ENCODE data around the gene WASF2.

Gene WASF2

GRCh38 chr1:27398405-27399149, 91.4 kb downstream of the WASF2 start:
- DNase-seq (ENCODE audit: low read depth in 1 of 2, low spot score in 1 of 2) = no peak
- TF ChIP-seq POLR2AphosphoS5 (IDR thresholded peaks at IDR 0.05; ENCODE audit: low read depth) (no peak), SPI1 (IDR thresholded peaks at IDR 0.05; ENCODE audit: borderline replicate concordance, low read depth) (no peak), GABPA (IDR thresholded peaks at IDR 0.05; ENCODE audit: low read depth) (no peak), CTCF (IDR thresholded peaks at IDR 0.05; ENCODE audit: insufficient read depth, low read length) (no peak)
- TF ChIP-seq, protein P1, sequence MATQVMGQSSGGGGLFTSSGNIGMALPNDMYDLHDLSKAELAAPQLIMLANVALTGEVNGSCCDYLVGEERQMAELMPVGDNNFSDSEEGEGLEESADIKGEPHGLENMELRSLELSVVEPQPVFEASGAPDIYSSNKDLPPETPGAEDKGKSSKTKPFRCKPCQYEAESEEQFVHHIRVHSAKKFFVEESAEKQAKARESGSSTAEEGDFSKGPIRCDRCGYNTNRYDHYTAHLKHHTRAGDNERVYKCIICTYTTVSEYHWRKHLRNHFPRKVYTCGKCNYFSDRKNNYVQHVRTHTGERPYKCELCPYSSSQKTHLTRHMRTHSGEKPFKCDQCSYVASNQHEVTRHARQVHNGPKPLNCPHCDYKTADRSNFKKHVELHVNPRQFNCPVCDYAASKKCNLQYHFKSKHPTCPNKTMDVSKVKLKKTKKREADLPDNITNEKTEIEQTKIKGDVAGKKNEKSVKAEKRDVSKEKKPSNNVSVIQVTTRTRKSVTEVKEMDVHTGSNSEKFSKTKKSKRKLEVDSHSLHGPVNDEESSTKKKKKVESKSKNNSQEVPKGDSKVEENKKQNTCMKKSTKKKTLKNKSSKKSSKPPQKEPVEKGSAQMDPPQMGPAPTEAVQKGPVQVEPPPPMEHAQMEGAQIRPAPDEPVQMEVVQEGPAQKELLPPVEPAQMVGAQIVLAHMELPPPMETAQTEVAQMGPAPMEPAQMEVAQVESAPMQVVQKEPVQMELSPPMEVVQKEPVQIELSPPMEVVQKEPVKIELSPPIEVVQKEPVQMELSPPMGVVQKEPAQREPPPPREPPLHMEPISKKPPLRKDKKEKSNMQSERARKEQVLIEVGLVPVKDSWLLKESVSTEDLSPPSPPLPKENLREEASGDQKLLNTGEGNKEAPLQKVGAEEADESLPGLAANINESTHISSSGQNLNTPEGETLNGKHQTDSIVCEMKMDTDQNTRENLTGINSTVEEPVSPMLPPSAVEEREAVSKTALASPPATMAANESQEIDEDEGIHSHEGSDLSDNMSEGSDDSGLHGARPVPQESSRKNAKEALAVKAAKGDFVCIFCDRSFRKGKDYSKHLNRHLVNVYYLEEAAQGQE (IDR thresholded peaks at IDR 0.05; ENCODE audit: insufficient replicate concordance, low read depth) = no peak
- Histone ChIP-seq H3K4me3 (replicated peaks; ENCODE audit: insufficient read depth, low read length) (no peak overlapping the region), H3K27me3 (ENCODE audit: insufficient read depth, poor library complexity, severe bottlenecking) (no peaks in the 10 kb centered on the region), H3K27ac (replicated peaks) (no peak overlapping the region)

DNA sequence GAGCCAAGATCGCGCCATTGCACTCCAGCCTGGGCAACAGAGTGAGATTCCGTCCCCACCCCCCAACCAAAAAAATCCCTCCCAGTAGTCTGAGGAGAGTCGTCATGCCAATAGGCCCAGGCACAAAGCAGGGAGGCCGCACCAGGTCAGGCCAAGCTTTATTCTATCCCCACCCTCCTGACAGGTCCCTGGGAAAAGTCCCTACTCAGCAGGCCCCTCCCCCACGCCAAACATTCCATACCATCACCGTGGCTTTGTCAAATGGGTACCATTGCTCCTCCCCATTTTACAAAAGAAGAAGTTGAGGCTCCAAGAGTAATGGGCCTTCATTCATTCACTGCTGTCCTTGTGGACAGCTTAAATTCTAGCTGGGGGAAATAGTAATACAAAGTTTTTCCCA, 92.2 kb downstream of the WASF2 start:
- H3K27me3 ChIP-seq (ENCODE audit: insufficient read depth, poor library complexity, severe bottlenecking) = no peaks in the 10 kb centered on the region
- no peak for DNase-seq (ENCODE audit: low read depth in 1 of 2, low spot score in 1 of 2)
- TF ChIP-seq, protein P1 (IDR thresholded peaks at IDR 0.05; ENCODE audit: insufficient replicate concordance, low read depth) = no peak
- no peak for TF ChIP-seq SPI1 (IDR thresholded peaks at IDR 0.05; ENCODE audit: borderline replicate concordance, low read depth)
- no peak for TF ChIP-seq POLR2AphosphoS5 (IDR thresholded peaks at IDR 0.05; ENCODE audit: low read depth)
- no peak for TF ChIP-seq GABPA (IDR thresholded peaks at IDR 0.05; ENCODE audit: low read depth)
- TF ChIP-seq CTCF (IDR thresholded peaks at IDR 0.05; ENCODE audit: insufficient read depth, low read length) = no peak
- H3K27ac ChIP-seq (replicated peaks) = no peak overlapping the region
- H3K4me3 ChIP-seq (replicated peaks; ENCODE audit: insufficient read depth, low read length) = no peak overlapping the region

DNA sequence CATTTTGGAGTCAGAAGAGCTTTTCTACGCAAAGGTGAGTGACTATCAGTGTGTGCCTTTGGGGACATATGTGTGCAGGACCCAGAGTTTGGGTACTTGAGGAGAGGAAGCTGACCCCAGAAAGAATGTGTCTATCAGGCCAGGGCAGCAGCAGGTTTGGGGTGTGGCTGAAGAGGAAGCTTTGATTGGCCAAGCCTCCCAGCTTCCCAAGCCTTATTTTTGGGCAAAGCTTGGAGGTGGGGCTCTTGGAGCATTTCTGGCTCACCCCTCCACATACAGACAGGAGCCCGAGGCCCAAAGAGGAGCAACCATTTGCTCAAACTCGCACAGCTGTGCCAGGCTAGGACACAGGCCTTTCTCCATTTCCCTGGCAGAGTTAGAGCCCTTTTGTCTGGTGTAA, 92.9 kb downstream of the WASF2 start:
- H3K27me3 ChIP-seq (ENCODE audit: insufficient read depth, poor library complexity, severe bottlenecking) = no peaks in the 10 kb centered on the region
- TF ChIP-seq CTCF (IDR thresholded peaks at IDR 0.05; ENCODE audit: insufficient read depth, low read length) (no peak), SPI1 (IDR thresholded peaks at IDR 0.05; ENCODE audit: borderline replicate concordance, low read depth) (no peak), GABPA (IDR thresholded peaks at IDR 0.05; ENCODE audit: low read depth) (no peak), POLR2AphosphoS5 (IDR thresholded peaks at IDR 0.05; ENCODE audit: low read depth) (no peak)
- TF ChIP-seq, protein P1 (IDR thresholded peaks at IDR 0.05; ENCODE audit: insufficient replicate concordance, low read depth) = no peak
- no peak overlapping the region for H3K27ac ChIP-seq (replicated peaks)
- H3K4me3 ChIP-seq (replicated peaks; ENCODE audit: insufficient read depth, low read length) = no peak overlapping the region
- no peak for DNase-seq (ENCODE audit: low read depth in 1 of 2, low spot score in 1 of 2)
